Neuronal stem cell (in vitro differentiated cells): Measurements from ENCODE around the gene ITGB1BP2.
"Not testable (repeated sequence)": the region's sequence is repeated elsewhere in the genome, so short reads cannot be mapped to it uniquely, and the experiment has no call there.

ENCODE experiments used
- DNase-seq: peaks from one replicate; pipeline ENCODE4 v3.0.0-alpha.2; 2013; ENCODE audit warnings: low spot score
- H2AFZ ChIP-seq: one replicate; pipeline ENCODE4 v1.6.1; 2013; ENCODE audit warnings: mild to moderate bottlenecking, low read length, inconsistent platforms
- H2AK5ac ChIP-seq: 2 replicates; pipeline ENCODE4 v1.6.1; 2013; ENCODE audit warnings: low read depth, mild to moderate bottlenecking, inconsistent platforms, low read length, moderate library complexity, mixed read lengths
- H2BK120ac ChIP-seq: 2 replicates; pipeline ENCODE4 v1.6.1; 2013; ENCODE audit warnings: low read depth, mild to moderate bottlenecking, inconsistent platforms, low read length, moderate library complexity, mixed read lengths
- H2BK12ac ChIP-seq: one replicate; pipeline ENCODE4 v1.6.1; 2013; ENCODE audit warnings: low read length, inconsistent platforms
- H2BK15ac ChIP-seq: 2 replicates; pipeline ENCODE4 v1.6.1; 2013; ENCODE audit warnings: mild to moderate bottlenecking, low read length, inconsistent platforms, mixed read lengths
- H2BK5ac ChIP-seq: one replicate; pipeline ENCODE4 v1.6.1; 2013; ENCODE audit warnings: inconsistent platforms, mild to moderate bottlenecking, low read length, moderate library complexity
- H3K14ac ChIP-seq: one replicate; pipeline ENCODE4 v1.6.1; 2013; ENCODE audit warnings: low read length, inconsistent platforms
- H3K18ac ChIP-seq: 2 replicates; pipeline ENCODE4 v1.6.1; 2013; ENCODE audit warnings: low read length, inconsistent platforms
- H3K23ac ChIP-seq: 2 replicates; pipeline ENCODE4 v1.6.1; 2013; ENCODE audit warnings: low read depth, mild to moderate bottlenecking, mixed read lengths, low read length, inconsistent platforms; ENCODE audit not compliant: poor library complexity
- H3K27ac ChIP-seq: replicated peaks from 3 replicates; pipeline ENCODE4 v1.5.1; 2013; ENCODE audit warnings: low read length, inconsistent platforms
- H3K27me3 ChIP-seq, 3 experiments: 2 replicates each; pipeline ENCODE4 v1.6.1; 2013; ENCODE audit warnings: low read length in 3 of 3, mild to moderate bottlenecking in 2 of 3, inconsistent platforms in 1 of 3, low read depth in 1 of 3, mixed read lengths in 1 of 3, moderate library complexity in 1 of 3; ENCODE audit not compliant: control insufficient read depth in 3 of 3, insufficient read depth in 3 of 3
- H3K36me3 ChIP-seq, 2 donors: replicated peaks in 1 of 2; 2 replicates each; pipeline ENCODE4 v1.6.1; 2013; ENCODE audit warnings: low read length in 2 of 2; ENCODE audit not compliant: control insufficient read depth in 2 of 2, insufficient read depth in 2 of 2
- H3K4ac ChIP-seq: 2 replicates; pipeline ENCODE4 v1.6.1; 2013; ENCODE audit warnings: inconsistent platforms, mild to moderate bottlenecking, low read length, moderate library complexity
- H3K4me1 ChIP-seq, 2 donors: 1 replicate in 1 of 2; 2 replicates in 1 of 2; pipeline ENCODE4 v1.6.1; 2013; ENCODE audit warnings: low read length in 2 of 2, low read depth in 1 of 2; ENCODE audit not compliant: control insufficient read depth in 2 of 2, insufficient read depth in 1 of 2
- H3K4me2 ChIP-seq: one replicate; pipeline ENCODE4 v1.6.1; 2013; ENCODE audit warnings: mild to moderate bottlenecking, low read length, inconsistent platforms; ENCODE audit not compliant: insufficient read depth, poor library complexity, severe bottlenecking
- H3K4me3 ChIP-seq, 2 donors: 2 replicates each; pipeline ENCODE4 v1.5.1; 2013; ENCODE audit warnings: low read length in 2 of 2, mild to moderate bottlenecking in 2 of 2, inconsistent platforms in 1 of 2, moderate library complexity in 1 of 2
- H3K79me1 ChIP-seq: one replicate; pipeline ENCODE4 v1.6.1; 2013; ENCODE audit warnings: low read depth, mild to moderate bottlenecking, inconsistent platforms, low read length, moderate library complexity
- H3K9ac ChIP-seq: one replicate; pipeline ENCODE4 v1.6.1; 2013; ENCODE audit warnings: mild to moderate bottlenecking, low read depth, low read length, inconsistent platforms; ENCODE audit not compliant: poor library complexity
- H3K9me3 ChIP-seq, 2 donors: replicated peaks in 1 of 2; 2 replicates each; pipeline versions ENCODE3 to v1.6.1; 2013; ENCODE audit warnings: low read length in 2 of 2, mild to moderate bottlenecking in 2 of 2, inconsistent platforms in 1 of 2, low read depth in 1 of 2, mixed read lengths in 1 of 2, moderate library complexity in 1 of 2; ENCODE audit not compliant: control insufficient read depth in 2 of 2, insufficient read depth in 1 of 2
- H4K8ac ChIP-seq: one replicate; pipeline ENCODE4 v1.6.1; 2013; ENCODE audit warnings: low read depth, mild to moderate bottlenecking, inconsistent platforms, low read length, moderate library complexity
- H4K91ac ChIP-seq: one replicate; pipeline ENCODE4 v1.6.1; 2013; ENCODE audit warnings: low read length, low read depth, mild to moderate bottlenecking, inconsistent platforms; ENCODE audit not compliant: poor library complexity
- WGBS, 2 donors: extraction: QIAGEN DNeasy Blood & Tissue Kit; methylation state at CpG; one replicate each; pipeline ENCODE4 v1.1.7; 2013; ENCODE audit warnings: missing lambda C conversion rate in 2 of 2, mixed read lengths in 1 of 2; ENCODE audit not compliant: insufficient read length in 2 of 2, insufficient replicate concordance in 1 of 2; ENCODE audit errors: extremely low coverage in 2 of 2; 5-methylcytosine and 5-hydroxymethylcytosine counted together

The ITGB1BP2 gene

DNA sequence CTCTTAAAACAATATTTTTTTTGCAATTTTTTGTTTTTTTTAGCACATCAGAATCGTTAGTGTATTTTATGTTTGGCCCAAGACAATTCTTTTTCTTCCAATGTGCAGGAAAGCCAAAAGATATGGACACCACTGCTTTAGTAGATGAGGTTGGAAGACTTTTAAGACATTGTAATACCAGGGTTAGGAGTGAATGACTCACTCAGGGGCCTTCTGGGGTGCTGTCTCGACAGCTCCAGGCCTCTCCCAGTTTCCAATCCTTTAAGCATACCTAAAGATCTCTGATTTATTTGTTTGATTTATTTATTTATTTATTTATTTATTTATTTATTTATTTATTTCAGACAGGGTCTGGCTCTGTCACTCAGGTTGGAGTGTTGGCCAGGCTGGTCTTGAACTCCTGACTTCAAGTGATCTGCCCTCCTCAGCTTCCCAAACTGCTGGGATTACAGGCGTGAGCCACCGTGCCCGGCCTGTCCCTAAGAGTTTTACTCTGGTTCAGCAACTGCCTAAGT, 47.7 kb downstream of the ITGB1BP2 start:
- not testable (repeated sequence) for H3K27ac ChIP-seq, H3K23ac ChIP-seq, H3K27me3 ChIP-seq, H2BK12ac ChIP-seq, H3K18ac ChIP-seq, H3K36me3 ChIP-seq, H3K4me3 ChIP-seq, H3K9me3 ChIP-seq, H3K4me2 ChIP-seq, H2AK5ac ChIP-seq, H3K4ac ChIP-seq, H2BK15ac ChIP-seq, H3K9ac ChIP-seq, H2BK120ac ChIP-seq, H3K4me1 ChIP-seq, DNase-seq, H4K8ac ChIP-seq, H2BK5ac ChIP-seq, H4K91ac ChIP-seq, H2AFZ ChIP-seq, H3K79me1 ChIP-seq, H3K14ac ChIP-seq
- no CpG with 5 or more reads among the region's 5 CpGs for WGBS, 2 donors

DNA sequence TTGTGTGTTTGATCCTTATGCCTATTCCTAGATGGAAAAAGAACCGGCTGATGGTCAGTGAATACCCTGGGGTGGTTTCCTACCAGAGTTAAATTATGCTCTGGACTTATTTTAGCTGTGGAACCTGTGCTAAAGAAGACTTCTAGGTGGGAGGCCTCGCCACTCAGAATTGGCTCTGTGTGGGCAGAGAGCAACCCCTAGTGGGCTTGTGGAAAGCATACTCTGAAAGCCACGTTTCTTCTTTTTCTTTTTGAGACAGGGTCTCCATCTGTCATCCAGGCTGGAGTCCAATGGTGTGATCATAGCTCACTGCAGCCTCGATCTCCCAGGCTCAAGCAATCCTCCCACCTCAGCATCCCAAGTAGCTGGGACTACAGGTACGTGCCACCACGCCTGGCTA, 48.3 kb downstream of the ITGB1BP2 start:
- not testable (repeated sequence) for H4K91ac ChIP-seq, H3K14ac ChIP-seq, H3K36me3 ChIP-seq, H3K18ac ChIP-seq, H3K27me3 ChIP-seq, DNase-seq, H4K8ac ChIP-seq, H2AK5ac ChIP-seq, H3K23ac ChIP-seq, H3K4ac ChIP-seq, H2BK120ac ChIP-seq, H3K4me2 ChIP-seq, H3K4me3 ChIP-seq, H2AFZ ChIP-seq, H3K79me1 ChIP-seq, H2BK12ac ChIP-seq, H3K4me1 ChIP-seq, H3K9ac ChIP-seq, H2BK15ac ChIP-seq, H3K9me3 ChIP-seq, H2BK5ac ChIP-seq, H3K27ac ChIP-seq
- WGBS, 2 donors: no CpG with 5 or more reads among the region's 6 CpGs

DNA sequence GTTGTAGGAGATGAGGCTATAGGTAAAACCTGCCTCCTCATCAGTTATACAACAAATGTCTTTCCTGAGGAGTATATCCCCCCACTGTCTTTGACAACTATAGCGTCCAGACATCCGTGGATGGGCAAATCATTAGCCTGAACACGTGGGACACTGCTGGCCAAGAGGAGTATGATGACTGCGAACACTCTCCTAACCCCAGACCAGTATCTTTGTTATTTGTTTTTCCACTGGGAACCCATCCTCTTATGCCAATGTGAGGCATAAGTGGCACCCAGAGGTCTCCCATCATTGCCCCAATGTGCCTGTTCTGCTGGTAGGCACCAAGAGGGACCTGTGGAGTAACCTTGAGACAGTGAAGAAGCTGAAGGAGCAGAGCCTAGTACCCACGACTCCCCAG, 50.9 kb downstream of the ITGB1BP2 start:
- not testable (repeated sequence) for H3K27ac ChIP-seq, H2BK120ac ChIP-seq, H2BK5ac ChIP-seq, H3K4ac ChIP-seq, H2BK15ac ChIP-seq, H3K9ac ChIP-seq, H3K23ac ChIP-seq, H3K4me2 ChIP-seq, H3K14ac ChIP-seq, H3K4me1 ChIP-seq, H2AFZ ChIP-seq, H3K79me1 ChIP-seq, H3K4me3 ChIP-seq, DNase-seq, H2AK5ac ChIP-seq, H3K18ac ChIP-seq, H4K91ac ChIP-seq, H2BK12ac ChIP-seq, H4K8ac ChIP-seq, H3K27me3 ChIP-seq, H3K9me3 ChIP-seq, H3K36me3 ChIP-seq
- WGBS, 2 donors: no CpG with 5 or more reads among the region's 5 CpGs
